Adrenal gland (tissue), 5 donors: ENCODE results near the gene CISH.

Experiments used
- POLR2A ChIP-seq, 2 donors: fragments of 450-650 bp; IDR thresholded peaks; one replicate each; pipeline ENCODE4 v1.6.1; 2017; ENCODE audit warnings: antibody characterized with exemption in 2 of 2, mild to moderate bottlenecking in 2 of 2, moderate library complexity in 1 of 2
- TF ChIP-seq, protein P1 (sequence below), 6 experiments: fragments of 450-650 bp in 4 of 6; fragments of 200-600 bp in 2 of 6; sonication (generic) in 1 of 6; IDR thresholded peaks; 1 replicate in 5 of 6; 2 replicates in 1 of 6; pipeline versions ENCODE4 v1.5.1 to v1.8.0; 2016 to 2021; ENCODE audit warnings: antibody characterized with exemption in 6 of 6, mild to moderate bottlenecking in 2 of 6, moderate library complexity in 1 of 6
- donor health status: DM: no; HTN: no; CAD: no.

DNA sequence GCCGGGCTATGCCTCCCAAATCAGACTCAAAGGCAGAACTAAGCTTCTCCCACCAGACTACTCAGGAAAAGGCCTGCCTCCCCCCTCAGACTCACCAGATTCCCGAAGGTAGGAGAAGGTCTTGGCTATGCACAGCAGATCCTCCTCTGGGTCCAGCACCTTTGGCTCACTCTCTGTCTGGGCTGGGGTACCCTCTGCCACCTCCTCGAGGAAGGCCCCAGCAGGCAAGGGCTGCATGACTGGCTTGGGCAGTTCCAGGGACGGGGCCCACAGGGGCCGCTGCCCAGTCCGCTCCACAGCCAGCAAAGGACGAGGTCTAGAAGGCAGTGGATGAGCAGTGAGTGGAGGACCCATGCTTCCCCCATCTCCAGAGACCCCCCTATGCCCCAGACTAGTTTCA is 3.3 kb downstream of the CISH start:
- TF ChIP-seq, protein P1, sequence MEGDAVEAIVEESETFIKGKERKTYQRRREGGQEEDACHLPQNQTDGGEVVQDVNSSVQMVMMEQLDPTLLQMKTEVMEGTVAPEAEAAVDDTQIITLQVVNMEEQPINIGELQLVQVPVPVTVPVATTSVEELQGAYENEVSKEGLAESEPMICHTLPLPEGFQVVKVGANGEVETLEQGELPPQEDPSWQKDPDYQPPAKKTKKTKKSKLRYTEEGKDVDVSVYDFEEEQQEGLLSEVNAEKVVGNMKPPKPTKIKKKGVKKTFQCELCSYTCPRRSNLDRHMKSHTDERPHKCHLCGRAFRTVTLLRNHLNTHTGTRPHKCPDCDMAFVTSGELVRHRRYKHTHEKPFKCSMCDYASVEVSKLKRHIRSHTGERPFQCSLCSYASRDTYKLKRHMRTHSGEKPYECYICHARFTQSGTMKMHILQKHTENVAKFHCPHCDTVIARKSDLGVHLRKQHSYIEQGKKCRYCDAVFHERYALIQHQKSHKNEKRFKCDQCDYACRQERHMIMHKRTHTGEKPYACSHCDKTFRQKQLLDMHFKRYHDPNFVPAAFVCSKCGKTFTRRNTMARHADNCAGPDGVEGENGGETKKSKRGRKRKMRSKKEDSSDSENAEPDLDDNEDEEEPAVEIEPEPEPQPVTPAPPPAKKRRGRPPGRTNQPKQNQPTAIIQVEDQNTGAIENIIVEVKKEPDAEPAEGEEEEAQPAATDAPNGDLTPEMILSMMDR (IDR thresholded peaks at IDR 0.05), result no peak
- TF ChIP-seq POLR2A (IDR thresholded peaks at IDR 0.05), result no peak
